H1 (cell line): ENCODE measurements around the gene LHFPL6. TPM values are rescaled to one million over a fixed set of nuclear protein-coding genes. Genes with fewer than 3 reads are reported as not detected.

Source experiments
- CTCF ChIA-PET: fragments of 300-600 bp; sonication (Branson Sonifier 250); formaldehyde crosslinking; loops from one replicate; lab custom pipeline; 2021; ENCODE audit not compliant: partially characterized antibody; lab: Charles Lee
- POLR2A ChIA-PET: fragments of 300-600 bp; sonication (Branson Sonifier 250); formaldehyde crosslinking; loops from one replicate; lab custom pipeline; 2021; ENCODE audit warnings: inconsistent platforms; ENCODE audit not compliant: partially characterized antibody; lab: Charles Lee
- DNase-seq, 2 experiments: peaks; one replicate each; pipeline versions ENCODE4 v3.0.0 to v3.0.0-alpha.2; 2010 to 2022; ENCODE audit warnings: low spot score in 2 of 2, low read depth in 1 of 2, mixed read lengths in 1 of 2
- FAIRE-seq: peaks from 2 replicates; lab custom pipeline; 2011; peaks lifted over from hg19 to GRCh38; lab: Jason Lieb, UNC
- H2AFZ ChIP-seq: 2 replicates; pipeline ENCODE4 v1.8.1; 2012; ENCODE audit warnings: low read length, inconsistent platforms
- H2AK5ac ChIP-seq: 2 replicates; pipeline ENCODE4 v1.6.1; 2013; ENCODE audit warnings: low read depth, low read length
- H2BK120ac ChIP-seq: replicated peaks from 2 replicates; pipeline ENCODE3; 2013; ENCODE audit warnings: low read depth, low read length, inconsistent platforms
- H2BK12ac ChIP-seq: 2 replicates; pipeline ENCODE4 v1.6.1; 2013; ENCODE audit warnings: low read depth, low read length
- H2BK15ac ChIP-seq: 2 replicates; pipeline ENCODE4 v1.6.1; 2013; ENCODE audit warnings: low read length
- H2BK20ac ChIP-seq: 2 replicates; pipeline ENCODE4 v1.6.1; 2013; ENCODE audit warnings: low read length
- H2BK5ac ChIP-seq: 2 replicates; pipeline ENCODE4 v1.6.1; 2013; ENCODE audit warnings: low read depth, low read length
- H3K14ac ChIP-seq: 2 replicates; pipeline ENCODE4 v1.6.1; 2013; ENCODE audit warnings: inconsistent platforms; ENCODE audit not compliant: insufficient read length
- H3K18ac ChIP-seq: 2 replicates; pipeline ENCODE4 v1.6.1; 2013; ENCODE audit warnings: low read length; ENCODE audit errors: extremely low read depth
- H3K23ac ChIP-seq: 2 replicates; pipeline ENCODE4 v1.6.1; 2013; ENCODE audit warnings: inconsistent platforms; ENCODE audit not compliant: insufficient read length
- H3K23me2 ChIP-seq: 2 replicates; pipeline ENCODE4 v1.6.1; 2013; ENCODE audit warnings: low read depth, low read length
- H3K27ac ChIP-seq: 2 replicates; pipeline ENCODE4 v1.6.1; 2011; ENCODE audit warnings: low read depth, low read length, inconsistent platforms
- H3K27me3 ChIP-seq, 4 experiments: replicated peaks in 1 of 4; 1 replicate in 1 of 4; 2 replicates in 3 of 4; pipeline versions ENCODE4 v1.6.1 to v1.8.1; 2011 to 2013; ENCODE audit warnings: low read length in 3 of 4, mild to moderate bottlenecking in 3 of 4, inconsistent platforms in 2 of 4, mixed read lengths in 2 of 4, moderate library complexity in 1 of 4; ENCODE audit not compliant: control insufficient read depth in 3 of 4, insufficient read depth in 3 of 4; ENCODE audit errors: extremely low read depth in 1 of 4
- H3K36me3 ChIP-seq, 4 experiments: 2 replicates each; pipeline versions ENCODE4 v1.6.1 to v1.8.1; 2011 to 2013; ENCODE audit warnings: mild to moderate bottlenecking in 4 of 4, low read length in 3 of 4, moderate library complexity in 2 of 4, control low read depth in 1 of 4, inconsistent platforms in 1 of 4; ENCODE audit not compliant: insufficient read depth in 4 of 4, control insufficient read depth in 2 of 4
- H3K4ac ChIP-seq: replicated peaks from 2 replicates; pipeline ENCODE3; 2013; ENCODE audit warnings: low read length, low read depth, mixed read lengths, inconsistent platforms; ENCODE audit not compliant: insufficient read length
- H3K4me1 ChIP-seq, 4 experiments: replicated peaks in 1 of 4; 1 replicate in 1 of 4; 2 replicates in 3 of 4; pipeline versions ENCODE4 v1.6.1 to v1.8.1; 2011 to 2013; ENCODE audit warnings: low read length in 3 of 4, inconsistent platforms in 2 of 4, mixed read lengths in 1 of 4; ENCODE audit not compliant: insufficient read depth in 4 of 4, control insufficient read depth in 3 of 4
- H3K4me2 ChIP-seq, 2 experiments: 2 replicates each; pipeline versions ENCODE4 v1.6.1 to v1.8.1; 2011 to 2013; ENCODE audit warnings: low read depth in 2 of 2, low read length in 2 of 2, control low read depth in 1 of 2, inconsistent platforms in 1 of 2, mild to moderate bottlenecking in 1 of 2; ENCODE audit not compliant: insufficient read depth in 1 of 2
- H3K4me3 ChIP-seq, 4 experiments: fragments of 200-600, 300-600 bp in 1 of 4; sonication (generic), shearing (Covaris generic), sonication (Bioruptor Twin) in 1 of 4; 2 replicates each; pipeline versions ENCODE4 v1.5.1 to v1.8.1; 2011 to 2016; ENCODE audit warnings: low read length in 4 of 4, low read depth in 3 of 4, control low read depth in 2 of 4, inconsistent platforms in 2 of 4, mild to moderate bottlenecking in 2 of 4, mixed read lengths in 1 of 4, moderate library complexity in 1 of 4; ENCODE audit not compliant: insufficient read depth in 2 of 4; ENCODE audit errors: extremely low read depth in 1 of 4
- H3K56ac ChIP-seq: replicated peaks from 2 replicates; pipeline ENCODE3; 2013; ENCODE audit warnings: low read depth, mild to moderate bottlenecking, mixed read lengths, low read length, inconsistent platforms; ENCODE audit not compliant: insufficient read length
- H3K79me1 ChIP-seq: 2 replicates; pipeline ENCODE4 v1.6.1; 2013; ENCODE audit warnings: low read depth, low read length, control low read depth
- H3K79me2 ChIP-seq, 2 experiments: 2 replicates each; pipeline versions ENCODE4 v1.6.1 to v1.8.1; 2012 to 2013; ENCODE audit warnings: low read length in 2 of 2, mild to moderate bottlenecking in 2 of 2, inconsistent platforms in 1 of 2; ENCODE audit not compliant: insufficient read depth in 2 of 2, control insufficient read depth in 1 of 2
- H3K9ac ChIP-seq, 4 experiments: replicated peaks in 1 of 4; 1 replicate in 1 of 4; 2 replicates in 3 of 4; pipeline versions ENCODE4 v1.6.1 to v1.8.1; 2011 to 2013; ENCODE audit warnings: low read depth in 3 of 4, low read length in 3 of 4, control low read depth in 2 of 4, mild to moderate bottlenecking in 2 of 4, moderate library complexity in 2 of 4, inconsistent platforms in 1 of 4; ENCODE audit errors: extremely low read depth in 1 of 4
- H3K9me3 ChIP-seq, 2 experiments: 2 replicates each; pipeline versions ENCODE4 v1.6.1 to v1.8.1; 2012 to 2013; ENCODE audit warnings: mild to moderate bottlenecking in 2 of 2, moderate library complexity in 2 of 2, control low read depth in 1 of 2, inconsistent platforms in 1 of 2, low read depth in 1 of 2, low read length in 1 of 2, mixed read lengths in 1 of 2; ENCODE audit not compliant: insufficient read depth in 2 of 2
- H4K20me1 ChIP-seq, 2 experiments: replicated peaks in 1 of 2; 2 replicates each; pipeline versions ENCODE3 to v1.8.1; 2011 to 2013; ENCODE audit warnings: inconsistent platforms in 2 of 2, low read length in 2 of 2, mild to moderate bottlenecking in 1 of 2; ENCODE audit not compliant: insufficient read depth in 2 of 2, control insufficient read depth in 1 of 2
- H4K5ac ChIP-seq: 2 replicates; pipeline ENCODE4 v1.6.1; 2013; ENCODE audit warnings: low read length, low read depth, mixed read lengths, inconsistent platforms; ENCODE audit not compliant: insufficient read length
- H4K8ac ChIP-seq: 2 replicates; pipeline ENCODE4 v1.8.0; 2013; ENCODE audit warnings: mild to moderate bottlenecking, moderate library complexity, low read length, inconsistent platforms; ENCODE audit not compliant: insufficient read depth; ENCODE audit errors: extremely low read depth
- H4K91ac ChIP-seq: replicated peaks from 2 replicates; pipeline ENCODE3; 2013; ENCODE audit warnings: low read length, mixed read lengths, inconsistent platforms; ENCODE audit not compliant: insufficient read length
- BRCA1 ChIP-seq: IDR thresholded peaks from 2 replicates; pipeline ENCODE4 v1.6.1; 2012; ENCODE audit warnings: low read depth, low read length, improper control_type of control experiment
- CBX8 ChIP-seq: fragments of 300-800, 300-1000 bp; sonication (generic); IDR thresholded peaks from 2 replicates; pipeline ENCODE4 v1.7.1; 2016; ENCODE audit warnings: low read depth, low read length, borderline replicate concordance
- CHD2 ChIP-seq: IDR thresholded peaks from 2 replicates; pipeline ENCODE4 v1.6.1; 2012; ENCODE audit warnings: low read length, improper control_type of control experiment
- EGR1 ChIP-seq: IDR thresholded peaks from 2 replicates; pipeline ENCODE4 v1.6.1; 2011; ENCODE audit warnings: low read depth, low read length, borderline replicate concordance
- EZH2 ChIP-seq: fragments of 200-600 bp; sonication (generic); IDR thresholded peaks from 2 replicates; pipeline ENCODE4 v1.7.1; 2012; ENCODE audit warnings: low read depth, mild to moderate bottlenecking, moderate library complexity, low read length, inconsistent platforms; ENCODE audit not compliant: severe bottlenecking
- JUN ChIP-seq: IDR thresholded peaks from 2 replicates; pipeline ENCODE4 v1.6.1; 2011; ENCODE audit warnings: low read depth, mild to moderate bottlenecking, improper control_type of control experiment, low read length
- KDM4A ChIP-seq: IDR thresholded peaks from one replicate; pipeline ENCODE4 v1.7.1; 2012; ENCODE audit warnings: low read depth, mild to moderate bottlenecking, moderate library complexity, low read length, inconsistent platforms; ENCODE audit not compliant: severe bottlenecking
- POLR2AphosphoS5 ChIP-seq: IDR thresholded peaks from 2 replicates; pipeline ENCODE4 v1.6.1; 2011; ENCODE audit warnings: low read depth, low read length
- RFX5 ChIP-seq: IDR thresholded peaks from 2 replicates; pipeline ENCODE4 v1.6.1; 2011; ENCODE audit warnings: low read depth, low read length, improper control_type of control experiment, borderline replicate concordance
- SIN3A ChIP-seq, 2 experiments: IDR thresholded peaks in 1 of 2; conservative IDR thresholded peaks in 1 of 2; 2 replicates each; pipeline ENCODE4 v1.6.1; 2011 to 2012; ENCODE audit warnings: low read length in 2 of 2, improper control_type of control experiment in 1 of 2, low read depth in 1 of 2, mild to moderate bottlenecking in 1 of 2
- SP2 ChIP-seq: IDR thresholded peaks from 2 replicates; pipeline ENCODE4 v1.6.1; 2012; ENCODE audit warnings: mild to moderate bottlenecking, low read length, inconsistent platforms
- TBP ChIP-seq: IDR thresholded peaks from 2 replicates; pipeline ENCODE4 v1.6.1; 2011; ENCODE audit warnings: low read depth, low read length, improper control_type of control experiment
- YY1 ChIP-seq: IDR thresholded peaks from 2 replicates; pipeline ENCODE4 v1.6.1; 2011; ENCODE audit warnings: low read depth, mild to moderate bottlenecking, low read length
- ZNF274 ChIP-seq: IDR thresholded peaks from 2 replicates; pipeline ENCODE4 v1.7.0; 2012; ENCODE audit warnings: low read length, borderline replicate concordance; ENCODE audit errors: extremely low read depth
- WGBS, 2 experiments: shearing (Covaris generic) in 1 of 2; methylation state at CpG; one replicate each; pipeline versions ENCODE4 v1.1.6 to v1.1.7; 2013 to 2015; ENCODE audit warnings: low lambda C conversion rate in 2 of 2, mixed read lengths in 2 of 2, inconsistent platforms in 1 of 2, low coverage in 1 of 2, missing lambda C conversion rate in 1 of 2; ENCODE audit not compliant: insufficient replicate concordance in 2 of 2, insufficient coverage in 1 of 2, insufficient read length in 1 of 2; ENCODE audit errors: extremely low coverage in 1 of 2, missing lambda C conversion rate in 1 of 2; 5-methylcytosine and 5-hydroxymethylcytosine counted together
- polyA plus RNA-seq, 7 experiments: library from polyadenylated mRNA; depleted of rRNA in 3 of 7; stranded (reverse) in 5 of 7; unstranded in 2 of 7; fragments of >200 nt in 5 of 7; fragments of 200-250 nt in 2 of 7; gene quantifications; 1 replicate in 5 of 7; 2 replicates in 1 of 7; 4 replicates in 1 of 7; pipeline versions ENCODE4 v1.2.1 to v1.2.3, GENCODE V29; 2011 to 2013; ENCODE audit warnings: missing spikeins in 2 of 7, mixed read lengths in 2 of 7
- total RNA-seq: library from RNA; stranded (reverse); fragmentation: NEBNext Ultra II Directional; extraction: Animal tissue kit (Norgen Biotek cat#: 25700); gene quantifications from 2 replicates; pipeline ENCODE4 v1.2.1, GENCODE V29; 2021

The LHFPL6 gene
- total and polyA plus RNA-seq, 2 of the 8 experiments (the other 6 are each of a cell fraction or from before 2014, with no cell fraction given): 7.6 to 17.0 TPM

DNA sequence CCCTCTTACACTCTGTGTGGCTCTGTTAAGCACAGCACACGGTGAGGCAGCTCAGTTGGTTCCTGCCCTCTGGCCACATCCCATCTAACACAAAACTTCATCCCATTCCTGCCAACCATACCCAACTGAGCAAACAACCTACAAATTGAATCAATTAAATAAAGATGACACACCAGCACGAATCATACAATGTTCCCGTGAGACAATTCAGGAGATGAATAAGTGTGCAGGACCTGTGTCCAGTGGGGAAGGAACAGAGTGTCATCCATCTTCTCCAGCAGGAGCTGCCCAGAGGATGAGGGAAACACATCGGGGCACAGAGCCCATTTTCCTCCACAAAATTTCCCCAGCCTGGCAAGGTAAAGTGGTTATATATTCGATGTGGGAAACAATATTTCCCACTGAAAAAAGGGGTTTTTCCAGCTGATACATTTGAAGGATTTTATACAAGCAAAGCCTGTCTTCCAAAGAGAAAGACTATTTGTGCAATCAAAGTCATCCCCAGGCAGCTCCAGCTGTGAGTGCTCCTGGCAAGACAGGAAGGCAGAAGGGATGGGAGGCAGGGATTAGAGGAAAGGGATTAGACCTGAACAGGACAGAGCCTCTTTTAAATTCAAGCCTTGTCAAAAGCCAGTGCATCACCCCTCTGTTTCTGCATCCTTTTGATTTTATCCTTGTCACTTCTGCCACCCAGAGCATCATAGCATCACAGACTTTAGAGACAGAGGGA is 240.2 kb downstream of the LHFPL6 start:
- H3K27ac ChIP-seq: no peak overlapping the region
- CTCF ChIA-PET: interaction anchor here (0.5 to 1.1 kb wide), 2 partner anchors 12 to 42 kb away, joined by 3 read pairs; no protein-coding TSS in a partner anchor
- no peaks in the 10 kb centered on the region for H3K9me3 ChIP-seq
- H3K4me1 ChIP-seq: peaks cover 0 to 8% (median 0%) of the 10 kb centered on the region in 4 experiments; a peak in 3 of 7 replicates
- H3K79me1 ChIP-seq: no peaks in the 10 kb centered on the region
- no peak overlapping the region for H2BK12ac ChIP-seq
- FAIRE-seq (no peak), DNase-seq (no peak)
- no peaks in the 10 kb centered on the region for H3K23me2 ChIP-seq
- no peak overlapping the region for H4K91ac ChIP-seq
- H4K8ac ChIP-seq: no peak overlapping the region
- no peaks in the 10 kb centered on the region for H4K20me1 ChIP-seq
- no peak overlapping the region for H3K14ac ChIP-seq
- H2BK20ac ChIP-seq: no peak overlapping the region
- no peak overlapping the region for H3K23ac ChIP-seq
- H2AFZ ChIP-seq: no peak overlapping the region
- POLR2A ChIA-PET: no interaction called here
- H3K79me2 ChIP-seq: no peaks in the 10 kb centered on the region
- WGBS, 2 experiments: 77% methylated on average over 5 of the region's 5 CpGs; no CpG with 5 or more reads in 1 of the 2 experiments
- no peak overlapping the region for H2AK5ac ChIP-seq
- H3K27me3 ChIP-seq: peaks cover 0 to 1% (median 0%) of the 10 kb centered on the region in 4 experiments; a peak in 1 of 7 replicates
- no peak overlapping the region for H2BK5ac ChIP-seq
- no peak overlapping the region for H2BK15ac ChIP-seq
- no peak overlapping the region for H2BK120ac ChIP-seq
- no peak overlapping the region for H4K5ac ChIP-seq
- H3K56ac ChIP-seq: no peak overlapping the region
- no peak overlapping the region for H3K9ac ChIP-seq
- H3K4me2 ChIP-seq: no peak overlapping the region
- no peak overlapping the region for H3K4ac ChIP-seq
- H3K18ac ChIP-seq: no peak overlapping the region
- no peaks in the 10 kb centered on the region for H3K36me3 ChIP-seq
- H3K4me3 ChIP-seq: no peak overlapping the region
- TF ChIP-seq YY1 (no peak), EZH2 (no peak), RFX5 (no peak), ZNF274 (no peak), EGR1 (no peak), KDM4A (no peak), JUN (no peak), BRCA1 (no peak), SP2 (no peak), TBP (no peak), CBX8 (no peak), POLR2AphosphoS5 (no peak), SIN3A (conservative IDR thresholded peaks at IDR 0.05 in 1 of 2, IDR thresholded peaks at IDR 0.05 in 1 of 2; ENCODE audit: low read depth in 1 of 2, low read length in 2 of 2) (no peak), CHD2 (no peak)
